ENCODE results near the gene IL17RC. TPM values are rescaled to one million over a fixed set of nuclear protein-coding genes. Genes with fewer than 3 reads are reported as not detected.

The IL17RC gene
- total RNA-seq, 1 experiment from 2014 or later, result 17.6 TPM

GRCh38 chr3:9965200-9965875 is 48.4 kb downstream of the IL17RC start:
- CTCF ChIA-PET, result no interaction called here

More at GRCh38 chr3:9965200-9965875, 48.4 kb downstream of the IL17RC start:
- Histone ChIP-seq H3K4me2 (ENCODE audit: low read length) (no peak overlapping the region), H3K4me1 (ENCODE audit: control insufficient read depth in 1 of 2, insufficient read depth in 2 of 2, low read length in 2 of 2) (no peaks in the 10 kb centered on the region), H3K9me3 (ENCODE audit: control insufficient read depth in 1 of 2, insufficient read depth in 1 of 2, low read depth in 1 of 2, low read length in 2 of 2) (no peaks in the 10 kb centered on the region), H3K9me2 (ENCODE audit: insufficient read depth) (0 out of 2 replicates have a peak, but pooled peaks cover 4% of the 10 kb centered on the region), H3K9ac (ENCODE audit: low read length) (no peak overlapping the region), H3K27me3 (ENCODE audit: insufficient read depth, low read length) (no peaks in the 10 kb centered on the region), H4K20me1 (ENCODE audit: insufficient read depth) (no peaks in the 10 kb centered on the region), H3K27ac (ENCODE audit: low read depth, low read length) (no peak overlapping the region), H3K36me3 (ENCODE audit: control insufficient read depth in 1 of 2, insufficient read depth in 2 of 2, low read length in 2 of 2) (peaks cover 9 to 29% of the 10 kb centered on the region in 2 experiments; a peak in 3 of 4 replicates), H2AFZ (ENCODE audit: low read depth, low read length, poor library complexity, severe bottlenecking) (no peak overlapping the region), H3K79me2 (ENCODE audit: insufficient read depth, low read length) (no peaks in the 10 kb centered on the region), H3K4me3 (replicated peaks in 1 of 2; ENCODE audit: low read depth in 1 of 2, low read length in 2 of 2) (no peak overlapping the region)
- intact Hi-C loops (cut with micrococcal nuclease), result no loop called here
- ATAC-seq, result no peak
- BruUV-seq (replicated peaks), result no TSS peak
- no peak for TF ChIP-seq FOSL1 (IDR thresholded peaks at IDR 0.05; ENCODE audit: low read depth)
- TF ChIP-seq ZNF274 (IDR thresholded peaks at IDR 0.05; ENCODE audit: low read depth, low read length), result no peak
- TF ChIP-seq SRF (IDR thresholded peaks at IDR 0.05; ENCODE audit: low read depth), result no peak
- TF ChIP-seq ATF3 (IDR thresholded peaks at IDR 0.05), result no peak
- no peak for TF ChIP-seq REST (IDR thresholded peaks at IDR 0.05; ENCODE audit: low read depth)
- TF ChIP-seq POLR2A (IDR thresholded peaks at IDR 0.05; ENCODE audit: borderline replicate concordance, extremely low read depth, insufficient read depth, insufficient read length), result no peak
- no peak for TF ChIP-seq ELF1 (IDR thresholded peaks at IDR 0.05; ENCODE audit: borderline replicate concordance, low read depth)
- no peak for TF ChIP-seq MAX (IDR thresholded peaks at IDR 0.05)
- no peak for TF ChIP-seq YY1 (IDR thresholded peaks at IDR 0.05; ENCODE audit: extremely low read depth, insufficient replicate concordance, low read depth, low read length)
- no peak for TF ChIP-seq JUND (IDR thresholded peaks at IDR 0.05)
- TF ChIP-seq RAD21 (IDR thresholded peaks at IDR 0.05; ENCODE audit: low read depth), result no peak
- TF ChIP-seq POLR2AphosphoS5 (IDR thresholded peaks at IDR 0.05; ENCODE audit: low read depth, low read length), result no peak
- no peak for TF ChIP-seq SP1 (IDR thresholded peaks at IDR 0.05; ENCODE audit: low read depth)
- ChIA-PET RAD21 (ENCODE audit: low non-redundant PET in 1 of 2, low total read pairs in 2 of 2, uncharacterized antibody in 2 of 2, unreplicated experiment in 2 of 2) (interaction anchor here in 1 of 2 experiments (0.5 kb wide), 1 partner anchor 110 kb away, joined by 3 read pairs; no protein-coding TSS in a partner anchor), POLR2A (interaction anchor here (0.8 kb wide), 1 partner anchor 10 kb away, joined by 3 read pairs; no protein-coding TSS in a partner anchor)
- DNase-seq (ENCODE audit: low read depth, low spot score), result no peak
